ENCODE data around the gene COX19. TPM values are rescaled to one million over a fixed set of nuclear protein-coding genes. Genes with fewer than 3 reads are reported as not detected.
"Not testable (repeated sequence)": the region's sequence is repeated elsewhere in the genome, so short reads cannot be mapped to it uniquely, and the experiment has no call there.

COX19 gene
- total RNA-seq, 1 experiment from 2014 or later, result 28.9 TPM

- no peak overlapping the region for H2AFZ ChIP-seq
- no peaks in the 10 kb centered on the region for H3K9me2 ChIP-seq (ENCODE audit: insufficient read depth)
- no TSS peak for BruUV-seq (replicated peaks)
- H3K4me1 ChIP-seq (replicated peaks; ENCODE audit: insufficient read depth), result no peaks in the 10 kb centered on the region
- H3K4me2 ChIP-seq, result no peak overlapping the region
- no peaks in the 10 kb centered on the region for H3K9me3 ChIP-seq (ENCODE audit: insufficient read depth, low read depth)
- no peaks in the 10 kb centered on the region for H3K79me2 ChIP-seq (ENCODE audit: low read depth)
- no peak for DNase-seq
- H3K27me3 ChIP-seq (ENCODE audit: insufficient read depth, low read depth), result no peaks in the 10 kb centered on the region
- no peak overlapping the region for H3K27ac ChIP-seq
- ChIA-PET CTCF (no interaction called here), POLR2A (ENCODE audit: unreplicated experiment) (interaction anchor here (1.1 kb wide), 1 partner anchor 49 kb away, joined by 4 read pairs; no protein-coding TSS in a partner anchor)
- H3K4me3 ChIP-seq, result no peak overlapping the region
- H3K36me3 ChIP-seq (ENCODE audit: low read depth), result no peaks in the 10 kb centered on the region
- H4K20me1 ChIP-seq (ENCODE audit: insufficient read depth), result no peaks in the 10 kb centered on the region
- intact Hi-C loops (cut with micrococcal nuclease; ENCODE audit: unreplicated experiment), result loop anchor here (1.0 kb wide), 2 partner anchors 19 to 23 kb away; no protein-coding TSS in a partner anchor
- no peak for TF ChIP-seq CTCF (conservative IDR thresholded peaks at IDR 0.05)
- TF ChIP-seq EZH2 (IDR thresholded peaks at IDR 0.05; ENCODE audit: low read depth), result no peak
- no peaks in the 10 kb centered on the region; the same call in 1 of the 2 replicates for H3F3A ChIP-seq (ENCODE audit: insufficient read depth, low read depth)
Measured at GRCh38 chr7:926061-927030, 49.0 kb downstream of the COX19 start.

GRCh38 chr7:925601-926000, 49.7 kb downstream of the COX19 start:
- intact Hi-C loops (cut with micrococcal nuclease; ENCODE audit: unreplicated experiment), result no loop called here
- no TSS peak for BruUV-seq (replicated peaks)
- Histone ChIP-seq H3K9me3 (ENCODE audit: insufficient read depth, low read depth) (no peaks in the 10 kb centered on the region), H2AFZ (no peak overlapping the region), H3K4me1 (replicated peaks; ENCODE audit: insufficient read depth) (no peaks in the 10 kb centered on the region), H3K4me2 (no peak overlapping the region), H3F3A (ENCODE audit: insufficient read depth, low read depth) (no peaks in the 10 kb centered on the region; the same call in 1 of the 2 replicates), H3K9me2 (ENCODE audit: insufficient read depth) (no peaks in the 10 kb centered on the region), H3K27ac (no peak overlapping the region), H3K79me2 (ENCODE audit: low read depth) (no peaks in the 10 kb centered on the region), H3K27me3 (ENCODE audit: insufficient read depth, low read depth) (no peaks in the 10 kb centered on the region), H4K20me1 (ENCODE audit: insufficient read depth) (no peaks in the 10 kb centered on the region), H3K36me3 (ENCODE audit: low read depth) (no peaks in the 10 kb centered on the region), H3K4me3 (no peak overlapping the region)
- POLR2A ChIA-PET (ENCODE audit: unreplicated experiment), result no interaction called here
- peak in 1 of 2 experiments; percentile 47 for DNase-seq
- TF ChIP-seq CTCF (conservative IDR thresholded peaks at IDR 0.05), result no peak
- TF ChIP-seq EZH2 (IDR thresholded peaks at IDR 0.05; ENCODE audit: low read depth), result no peak
- CTCF ChIA-PET, result no interaction called here

- Histone ChIP-seq H3K4me2 (no peak overlapping the region), H3K4me3 (no peak overlapping the region), H2AFZ (no peak overlapping the region), H3K4me1 (replicated peaks; ENCODE audit: insufficient read depth) (no peaks in the 10 kb centered on the region), H3K27me3 (ENCODE audit: insufficient read depth, low read depth) (no peaks in the 10 kb centered on the region), H3K36me3 (ENCODE audit: low read depth) (no peaks in the 10 kb centered on the region), H3K9me3 (ENCODE audit: insufficient read depth, low read depth) (no peaks in the 10 kb centered on the region), H3K9me2 (ENCODE audit: insufficient read depth) (no peaks in the 10 kb centered on the region), H4K20me1 (ENCODE audit: insufficient read depth) (no peaks in the 10 kb centered on the region), H3F3A (ENCODE audit: insufficient read depth, low read depth) (no peaks in the 10 kb centered on the region; the same call in 1 of the 2 replicates), H3K27ac (no peak overlapping the region), H3K79me2 (ENCODE audit: low read depth) (no peaks in the 10 kb centered on the region)
- BruUV-seq (replicated peaks), result no TSS peak
- ChIA-PET POLR2A (ENCODE audit: unreplicated experiment) (no interaction called here), CTCF (no interaction called here)
- DNase-seq, result peak in 1 of 2 experiments; percentile 41
- intact Hi-C loops (cut with micrococcal nuclease; ENCODE audit: unreplicated experiment), result no loop called here
- TF ChIP-seq EZH2 (IDR thresholded peaks at IDR 0.05; ENCODE audit: low read depth), result no peak
- no peak for TF ChIP-seq CTCF (conservative IDR thresholded peaks at IDR 0.05)
Measured at GRCh38 chr7:924541-925231, 50.7 kb downstream of the COX19 start.

- CTCF ChIA-PET; H3K4me1 ChIP-seq (replicated peaks; ENCODE audit: insufficient read depth); intact Hi-C loops (cut with micrococcal nuclease; ENCODE audit: unreplicated experiment); H3K27me3 ChIP-seq (ENCODE audit: insufficient read depth, low read depth); DNase-seq; H3K4me3 ChIP-seq; H3F3A ChIP-seq (ENCODE audit: insufficient read depth, low read depth); H4K20me1 ChIP-seq (ENCODE audit: insufficient read depth); H3K9me2 ChIP-seq (ENCODE audit: insufficient read depth); BruUV-seq (replicated peaks); H3K36me3 ChIP-seq (ENCODE audit: low read depth); H3K27ac ChIP-seq; H3K9me3 ChIP-seq (ENCODE audit: insufficient read depth, low read depth); H3K4me2 ChIP-seq; H3K79me2 ChIP-seq (ENCODE audit: low read depth); H2AFZ ChIP-seq: not testable (repeated sequence)
- POLR2A ChIA-PET (ENCODE audit: unreplicated experiment), result interaction anchor here (0.6 kb wide), 1 partner anchor 21 kb away, joined by 3 read pairs; no protein-coding TSS in a partner anchor
Measured at GRCh38 chr7:924042-924441, 51.3 kb downstream of the COX19 start.
